ENCODE results near the gene TEX2. TPM values are rescaled to one million over a fixed set of nuclear protein-coding genes. Genes with fewer than 3 reads are reported as not detected.

Gene TEX2
- total and polyA plus RNA-seq, 9 of the 15 experiments (the other 6 are each of a cell fraction or from before 2014, with no cell fraction given), result 4.1 to 27.6 (median 19.3) TPM

- DNase-seq (ENCODE audit: extremely low read depth in 1 of 4, low spot score in 3 of 4), result no peak
- POLR2A ChIA-PET, result interaction anchor here (0.6 to 1.5 kb wide), 2 partner anchors 9 to 296 kb away, joined by 3 to 5 read pairs; no protein-coding TSS in a partner anchor
- Histone ChIP-seq H3K4me3 (no peak overlapping the region), H3K4me2 (ENCODE audit: insufficient read depth, low read length) (no peak overlapping the region), H3K79me2 (ENCODE audit: control insufficient read depth, insufficient read depth, low read length) (peaks cover 63% of the 10 kb centered on the region), H3K27me3 (ENCODE audit: control insufficient read depth in 2 of 2, insufficient read depth in 2 of 2, low read length in 2 of 2) (no peaks in the 10 kb centered on the region), H3K27ac (ENCODE audit: extremely low read depth, low read depth, low read length) (no peak overlapping the region), H3K9me3 (replicated peaks; ENCODE audit: control insufficient read depth, insufficient read depth, low read depth, low read length) (no peaks in the 10 kb centered on the region), H4K20me1 (replicated peaks; ENCODE audit: control insufficient read depth, insufficient read depth, low read length) (peaks cover 5% of the 10 kb centered on the region; the same call in 1 of the 2 replicates), H3K36me3 (ENCODE audit: control insufficient read depth, insufficient read depth, low read length) (no peaks in the 10 kb centered on the region), H3K9me1 (ENCODE audit: control insufficient read depth, insufficient read depth, low read length) (no peaks in the 10 kb centered on the region), H3K4me1 (replicated peaks in 1 of 2; ENCODE audit: control insufficient read depth in 2 of 2, insufficient read depth in 2 of 2, low read length in 2 of 2) (peaks cover 0 to 11% of the 10 kb centered on the region in 2 experiments; a peak in 2 of 5 replicates), H2AFZ (ENCODE audit: low read depth, low read length) (no peak overlapping the region), H3K9ac (ENCODE audit: insufficient read depth in 1 of 2, low read depth in 2 of 2, low read length in 2 of 2) (no peak overlapping the region)
- TF ChIP-seq HES1 (IDR thresholded peaks at IDR 0.05; ENCODE audit: low read depth), result no peak
- no peak for FAIRE-seq
- CTCF ChIA-PET (ENCODE audit: low intra/inter-chr PET ratio), result no interaction called here
- ATAC-seq, result no peak
- no TSS peak for BruUV-seq (replicated peaks)
- 78% methylated on average over 4 of the region's 4 CpGs for WGBS (ENCODE audit: insufficient coverage, low coverage, missing lambda C conversion rate)
- intact Hi-C loops (cut with micrococcal nuclease), result no loop called here
- in situ Hi-C loops (cut with MboI), result no loop called here
These were observed 39.0 kb downstream of the TEX2 start for GRCh38 chr17:64223931-64224629.

GRCh38 chr17:64223283-64223682, 39.8 kb downstream of the TEX2 start:
- FAIRE-seq (no peak), DNase-seq (ENCODE audit: extremely low read depth in 1 of 4, low spot score in 3 of 4) (no peak), ATAC-seq (no peak)
- Histone ChIP-seq H3K4me2 (ENCODE audit: insufficient read depth, low read length) (no peak overlapping the region), H3K9me3 (replicated peaks; ENCODE audit: control insufficient read depth, insufficient read depth, low read depth, low read length) (no peaks in the 10 kb centered on the region), H2AFZ (ENCODE audit: low read depth, low read length) (no peak overlapping the region), H3K27me3 (ENCODE audit: control insufficient read depth in 2 of 2, insufficient read depth in 2 of 2, low read length in 2 of 2) (no peaks in the 10 kb centered on the region), H3K79me2 (ENCODE audit: control insufficient read depth, insufficient read depth, low read length) (peaks cover 61% of the 10 kb centered on the region), H3K4me3 (no peak overlapping the region), H3K27ac (ENCODE audit: extremely low read depth, low read depth, low read length) (no peak overlapping the region), H3K9me1 (ENCODE audit: control insufficient read depth, insufficient read depth, low read length) (no peaks in the 10 kb centered on the region), H3K9ac (ENCODE audit: insufficient read depth in 1 of 2, low read depth in 2 of 2, low read length in 2 of 2) (no peak overlapping the region), H4K20me1 (replicated peaks; ENCODE audit: control insufficient read depth, insufficient read depth, low read length) (peaks cover 5% of the 10 kb centered on the region; the same call in 1 of the 2 replicates), H3K4me1 (replicated peaks in 1 of 2; ENCODE audit: control insufficient read depth in 2 of 2, insufficient read depth in 2 of 2, low read length in 2 of 2) (peaks cover 0 to 13% of the 10 kb centered on the region in 2 experiments; a peak in 2 of 5 replicates), H3K36me3 (ENCODE audit: control insufficient read depth, insufficient read depth, low read length) (no peaks in the 10 kb centered on the region)
- in situ Hi-C loops (cut with MboI), result no loop called here
- CTCF ChIA-PET (ENCODE audit: low intra/inter-chr PET ratio), result no interaction called here
- intact Hi-C loops (cut with micrococcal nuclease), result no loop called here
- no TSS peak for BruUV-seq (replicated peaks)
- WGBS (ENCODE audit: insufficient coverage, low coverage, missing lambda C conversion rate), result 71% methylated on average over 2 of the region's 2 CpGs
- POLR2A ChIA-PET, result interaction anchor here (0.5 to 1.5 kb wide), 3 partner anchors 8 to 525 kb away, joined by 3 to 5 read pairs (median 3); no protein-coding TSS in a partner anchor
- TF ChIP-seq ADNP (tag; IDR thresholded peaks at IDR 0.05) (no peak), MEIS2 (IDR thresholded peaks at IDR 0.05; ENCODE audit: partially characterized antibody) (no peak), FOXJ3 (CRISPR knock-in tag; IDR thresholded peaks at IDR 0.05) (no peak), NCOA6 (IDR thresholded peaks at IDR 0.05) (no peak), CLOCK (CRISPR knock-in tag; IDR thresholded peaks at IDR 0.05; ENCODE audit: borderline replicate concordance) (no peak)
- TF ChIP-seq, protein P1, sequence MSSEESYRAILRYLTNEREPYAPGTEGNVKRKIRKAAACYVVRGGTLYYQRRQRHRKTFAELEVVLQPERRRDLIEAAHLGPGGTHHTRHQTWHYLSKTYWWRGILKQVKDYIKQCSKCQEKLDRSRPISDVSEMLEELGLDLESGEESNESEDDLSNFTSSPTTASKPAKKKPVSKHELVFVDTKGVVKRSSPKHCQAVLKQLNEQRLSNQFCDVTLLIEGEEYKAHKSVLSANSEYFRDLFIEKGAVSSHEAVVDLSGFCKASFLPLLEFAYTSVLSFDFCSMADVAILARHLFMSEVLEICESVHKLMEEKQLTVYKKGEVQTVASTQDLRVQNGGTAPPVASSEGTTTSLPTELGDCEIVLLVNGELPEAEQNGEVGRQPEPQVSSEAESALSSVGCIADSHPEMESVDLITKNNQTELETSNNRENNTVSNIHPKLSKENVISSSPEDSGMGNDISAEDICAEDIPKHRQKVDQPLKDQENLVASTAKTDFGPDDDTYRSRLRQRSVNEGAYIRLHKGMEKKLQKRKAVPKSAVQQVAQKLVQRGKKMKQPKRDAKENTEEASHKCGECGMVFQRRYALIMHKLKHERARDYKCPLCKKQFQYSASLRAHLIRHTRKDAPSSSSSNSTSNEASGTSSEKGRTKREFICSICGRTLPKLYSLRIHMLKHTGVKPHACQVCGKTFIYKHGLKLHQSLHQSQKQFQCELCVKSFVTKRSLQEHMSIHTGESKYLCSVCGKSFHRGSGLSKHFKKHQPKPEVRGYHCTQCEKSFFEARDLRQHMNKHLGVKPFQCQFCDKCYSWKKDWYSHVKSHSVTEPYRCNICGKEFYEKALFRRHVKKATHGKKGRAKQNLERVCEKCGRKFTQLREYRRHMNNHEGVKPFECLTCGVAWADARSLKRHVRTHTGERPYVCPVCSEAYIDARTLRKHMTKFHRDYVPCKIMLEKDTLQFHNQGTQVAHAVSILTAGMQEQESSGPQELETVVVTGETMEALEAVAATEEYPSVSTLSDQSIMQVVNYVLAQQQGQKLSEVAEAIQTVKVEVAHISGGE (CRISPR knock-in tag; IDR thresholded peaks at IDR 0.05), result no peak
